ENCODE measurements around the gene COL18A1.

Gene COL18A1

GRCh38 chr21:45415188-45415942, 10.4 kb downstream of the COL18A1 start:
- no peak for DNase-seq

- no peak for DNase-seq
Observed at GRCh38 chr21:45415943-45416611, 11.1 kb downstream of the COL18A1 start.

GRCh38 chr21:45416620-45417019, 11.7 kb downstream of the COL18A1 start:
- no peak for DNase-seq

- DNase-seq: no peak
Observed at GRCh38 chr21:45417256-45417950, 12.4 kb downstream of the COL18A1 start.

- DNase-seq: no peak
Observed at GRCh38 chr21:45417951-45418300, 13.0 kb downstream of the COL18A1 start.

GRCh38 chr21:45418301-45419071, 13.5 kb downstream of the COL18A1 start:
- no peak for DNase-seq

- DNase-seq: no peak
Observed at GRCh38 chr21:45419162-45419561, 14.2 kb downstream of the COL18A1 start.

- no peak for DNase-seq
Observed at GRCh38 chr21:45420061-45421041, 15.4 kb downstream of the COL18A1 start.

- no peak for DNase-seq
Observed at GRCh38 chr21:45421071-45421845, 16.3 kb downstream of the COL18A1 start.

- DNase-seq: no peak
Observed at GRCh38 chr21:45421846-45422775, 17.1 kb downstream of the COL18A1 start.

GRCh38 chr21:45423201-45423955, 18.4 kb downstream of the COL18A1 start:
- DNase-seq: no peak

GRCh38 chr21:45423968-45424853, 19.2 kb downstream of the COL18A1 start:
- DNase-seq: no peak

- no peak for DNase-seq
Observed at GRCh38 chr21:45424854-45425795, 20.2 kb downstream of the COL18A1 start.

- DNase-seq: no peak
Observed at GRCh38 chr21:45427331-45428271, 22.6 kb downstream of the COL18A1 start.

- no peak for DNase-seq
Observed at GRCh38 chr21:45428534-45428933, 23.6 kb downstream of the COL18A1 start.

All from OCI-M1 (cell line).